DMS79 (cell line): ENCODE results near the gene ERBB3.

ENCODE experiments used
- DNase-seq: peaks from one replicate; lab custom pipeline; 2025; lab: John Stamatoyannopoulos, UW

ERBB3 gene

DNA sequence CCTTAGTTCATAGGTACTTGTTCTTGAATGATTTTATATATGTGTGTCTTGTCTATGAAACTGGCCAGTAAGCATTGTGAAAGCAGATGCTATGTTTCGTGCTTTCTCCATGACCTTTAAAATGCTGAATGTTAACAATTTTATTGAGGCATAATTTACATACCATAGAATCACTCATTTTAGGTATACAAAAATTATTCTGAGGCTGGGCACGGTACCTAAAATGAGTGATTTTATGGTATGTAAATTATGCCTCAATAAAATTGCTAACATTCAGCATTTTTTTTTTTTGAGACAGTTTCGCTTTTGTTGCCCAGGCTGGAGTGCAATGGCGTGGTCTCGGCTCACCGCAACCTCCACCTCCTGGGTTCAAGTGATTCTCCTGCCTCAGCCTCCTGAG lies 54.9 kb downstream of the ERBB3 start:
- no peak for DNase-seq

DNA sequence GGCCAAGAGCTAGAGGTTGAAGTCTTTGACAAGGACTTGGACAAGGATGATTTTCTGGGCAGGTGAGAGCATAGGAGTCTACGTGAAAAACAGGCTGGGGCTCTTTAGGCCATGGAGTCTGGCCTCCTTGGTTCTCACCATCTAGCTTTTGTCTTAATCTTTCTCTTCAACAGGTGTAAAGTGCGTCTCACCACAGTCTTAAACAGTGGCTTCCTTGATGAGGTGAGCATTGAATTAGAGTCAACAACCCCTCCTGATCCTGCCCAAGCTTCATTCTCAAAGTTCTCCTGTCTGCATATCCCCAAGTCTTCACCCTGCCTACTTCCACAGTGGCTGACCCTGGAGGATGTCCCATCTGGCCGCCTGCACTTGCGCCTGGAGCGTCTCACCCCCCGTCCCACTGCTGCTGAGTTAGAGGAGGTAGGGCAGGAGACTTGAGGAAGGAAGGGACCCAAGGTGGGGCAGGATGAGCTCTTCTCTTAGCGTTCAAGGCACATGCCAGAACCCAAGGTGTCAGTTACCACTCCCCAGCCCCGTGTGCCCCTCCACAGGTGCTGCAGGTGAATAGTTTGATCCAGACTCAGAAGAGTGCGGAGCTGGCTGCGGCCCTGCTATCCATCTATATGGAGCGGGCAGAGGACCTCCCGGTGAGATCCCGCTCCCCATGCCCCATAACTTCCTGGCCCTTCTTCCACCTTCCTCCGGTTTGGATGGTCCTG lies 58.0 kb downstream of the ERBB3 start:
- no peak for DNase-seq

DNA sequence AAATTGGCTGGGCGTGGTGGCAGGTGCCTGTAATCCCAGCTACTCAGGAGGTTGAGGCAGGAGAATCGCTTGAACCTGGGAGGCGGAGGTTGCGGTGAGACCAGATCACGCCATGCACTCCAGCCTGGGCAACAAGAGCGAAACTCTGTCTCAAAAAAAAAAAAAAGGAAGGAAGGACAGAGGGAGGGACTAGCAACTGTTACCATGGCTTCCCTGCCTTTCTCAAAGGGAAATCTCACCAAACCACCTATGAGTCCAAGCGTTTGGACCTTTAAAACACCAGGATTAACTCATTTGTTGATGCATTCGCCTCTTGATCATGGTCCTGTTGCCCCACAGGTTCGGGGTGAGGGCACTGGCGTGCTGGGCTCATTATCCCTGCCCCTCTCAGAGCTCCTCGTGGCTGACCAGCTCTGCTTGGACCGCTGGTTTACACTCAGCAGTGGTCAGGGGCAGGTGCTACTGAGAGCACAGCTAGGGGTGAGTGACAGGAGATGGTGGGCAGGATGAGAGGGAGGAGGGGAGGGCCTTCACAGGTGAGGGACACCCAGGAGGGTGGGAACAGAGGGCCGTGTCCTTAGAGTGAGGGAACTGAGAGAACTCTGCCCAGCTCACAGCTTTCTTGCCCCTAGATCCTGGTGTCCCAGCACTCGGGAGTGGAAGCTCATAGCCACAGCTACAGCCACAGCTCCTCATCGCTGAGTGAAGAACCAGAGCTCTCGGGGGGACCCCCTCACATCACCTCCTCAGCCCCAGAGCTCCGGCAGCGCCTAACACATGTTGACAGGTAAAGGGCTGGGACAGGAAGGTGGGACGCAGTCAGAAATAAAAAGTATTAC lies 62.2 kb downstream of the ERBB3 start:
- DNase-seq = no peak

DNA sequence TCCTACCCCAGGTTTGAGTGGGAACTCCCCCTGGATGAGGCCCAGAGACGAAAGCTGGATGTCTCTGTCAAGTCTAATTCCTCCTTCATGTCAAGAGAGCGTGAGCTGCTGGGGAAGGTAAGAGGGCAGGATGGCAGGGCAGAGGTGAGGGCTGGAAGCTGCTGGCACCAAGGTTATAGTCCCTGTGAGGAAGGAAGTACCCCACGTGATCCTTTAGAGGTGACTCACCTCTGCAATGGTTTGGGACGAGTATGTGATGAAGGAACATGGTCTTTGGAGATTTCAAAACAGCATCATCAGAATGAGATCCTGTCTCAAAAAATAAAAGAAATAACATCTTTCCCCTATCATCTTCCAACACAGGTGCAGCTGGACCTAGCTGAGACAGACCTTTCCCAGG lies 63.3 kb downstream of the ERBB3 start:
- no peak for DNase-seq

DNA sequence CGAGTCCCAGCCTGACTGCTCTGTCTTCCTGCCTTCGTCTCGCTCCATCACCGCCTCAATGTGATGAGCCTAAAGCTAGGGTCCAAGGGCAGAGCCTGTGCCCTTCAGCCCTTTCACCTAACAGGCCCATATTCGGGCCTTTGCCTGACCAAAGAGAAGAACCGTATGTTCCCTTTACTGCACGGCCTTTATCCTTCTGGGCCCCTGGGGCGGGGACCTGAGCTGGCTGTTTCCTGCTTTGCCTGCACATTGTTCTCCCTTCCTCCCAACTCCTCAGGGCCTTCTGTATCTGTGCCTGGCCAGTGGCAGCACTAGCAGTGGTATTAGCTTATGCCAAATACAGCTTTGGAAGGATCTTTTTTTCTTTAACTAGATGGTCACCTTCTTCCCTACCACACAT lies 63.9 kb downstream of the ERBB3 start:
- no peak for DNase-seq

DNA sequence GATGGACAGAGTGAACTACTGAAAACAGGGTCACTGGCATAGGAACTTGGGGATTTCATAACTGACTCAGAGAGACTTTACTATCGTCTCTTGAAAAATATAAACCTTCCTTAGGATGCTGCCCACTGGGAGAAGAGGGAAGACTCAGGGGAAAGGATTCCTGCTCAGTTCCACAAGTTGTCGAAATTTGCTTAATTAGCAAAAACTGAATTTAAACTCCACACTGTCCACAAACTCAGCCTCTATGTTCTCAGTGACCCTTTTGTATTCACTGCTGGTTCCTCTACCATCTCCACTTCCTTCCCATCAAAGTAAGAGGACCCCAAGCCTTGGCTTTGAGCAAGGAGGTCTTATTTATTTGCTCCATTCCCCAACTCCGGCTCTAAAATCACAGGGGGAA lies 65.3 kb downstream of the ERBB3 start:
- no peak for DNase-seq

DNA sequence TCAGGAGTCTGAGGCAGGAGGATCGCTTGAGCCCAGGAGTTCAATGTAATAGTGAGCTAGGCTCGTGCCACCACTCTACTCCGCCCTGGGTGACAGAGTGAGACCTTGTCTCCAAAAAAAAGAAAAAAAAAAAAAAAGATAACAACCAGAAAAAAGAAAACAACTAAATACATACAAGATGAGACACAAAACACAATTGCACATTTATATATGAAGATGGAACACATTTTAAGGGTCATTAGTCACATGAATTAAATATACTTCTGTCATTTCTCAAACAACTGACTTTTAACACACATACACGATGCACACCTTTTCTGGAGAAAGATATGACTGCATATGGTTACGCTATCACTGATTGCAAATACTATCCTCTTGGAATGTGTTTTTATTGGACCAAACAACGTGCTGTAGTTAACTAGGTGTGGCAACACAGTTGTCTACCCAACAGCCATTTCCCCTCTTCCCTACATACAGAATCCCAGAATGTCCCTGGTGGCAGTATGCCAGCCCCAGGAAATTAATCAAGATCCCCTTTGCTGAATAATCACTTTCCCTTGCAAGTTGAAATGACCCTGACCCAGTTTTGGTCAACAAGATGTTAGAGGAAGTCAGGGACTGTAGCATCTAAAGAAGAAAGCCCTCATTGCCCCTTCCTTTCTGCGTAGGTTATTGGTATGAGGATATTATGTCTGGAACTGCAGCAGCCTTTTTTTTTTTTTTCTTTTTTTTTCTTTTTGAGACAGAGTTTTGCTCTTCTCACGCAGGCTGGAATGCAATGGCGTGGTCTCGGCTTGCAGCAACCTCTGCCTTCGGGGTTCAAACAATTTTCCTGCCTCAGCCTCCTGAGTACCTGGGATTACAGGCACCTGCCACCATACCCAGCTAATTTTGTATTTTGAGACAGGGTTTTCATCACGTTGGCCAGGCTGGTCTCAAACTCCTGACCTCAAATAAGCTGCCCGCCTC lies 66.8 kb downstream of the ERBB3 start:
- no peak for DNase-seq

DNA sequence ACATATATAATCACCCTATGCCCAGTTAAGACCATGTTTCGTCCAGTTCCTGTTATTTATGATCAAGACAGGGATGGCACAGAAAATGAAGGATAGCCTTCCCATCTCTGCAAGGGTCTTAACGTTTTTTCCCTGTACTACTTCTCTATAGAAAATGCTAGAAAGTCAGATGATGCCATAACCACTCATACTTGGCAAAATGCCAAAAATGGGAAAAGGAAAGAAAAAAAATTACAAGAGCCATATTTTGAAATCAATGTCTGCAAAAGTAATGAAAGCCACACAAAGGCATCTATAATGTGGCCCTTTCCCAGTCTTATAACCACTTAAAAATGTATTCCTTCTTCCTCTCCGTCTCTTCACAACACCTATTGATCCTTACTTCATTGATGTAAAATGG lies 70.6 kb downstream of the ERBB3 start:
- no peak for DNase-seq

DNA sequence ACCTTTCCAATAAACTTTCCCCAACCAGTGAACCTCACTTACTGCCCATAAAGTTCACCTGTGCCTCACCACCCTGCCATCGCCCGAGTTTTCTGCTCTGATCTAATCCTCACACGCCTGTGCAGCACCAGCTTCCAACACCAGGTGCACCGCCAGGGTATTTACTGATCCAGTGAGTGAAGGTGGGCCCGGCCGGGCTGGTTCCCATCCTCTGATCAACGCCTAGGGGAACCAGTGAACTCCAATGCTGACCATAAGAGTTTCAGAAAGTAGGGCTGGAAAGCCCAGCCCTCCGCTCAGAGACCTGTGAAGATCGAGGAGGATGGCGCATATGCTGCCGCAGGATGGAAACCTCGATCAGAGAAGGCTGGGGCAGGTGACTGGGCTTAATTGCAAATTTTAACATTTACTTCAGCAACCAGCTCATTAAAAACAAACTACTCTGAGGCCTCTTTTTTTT lies 71.7 kb downstream of the ERBB3 start:
- DNase-seq = no peak

DNA sequence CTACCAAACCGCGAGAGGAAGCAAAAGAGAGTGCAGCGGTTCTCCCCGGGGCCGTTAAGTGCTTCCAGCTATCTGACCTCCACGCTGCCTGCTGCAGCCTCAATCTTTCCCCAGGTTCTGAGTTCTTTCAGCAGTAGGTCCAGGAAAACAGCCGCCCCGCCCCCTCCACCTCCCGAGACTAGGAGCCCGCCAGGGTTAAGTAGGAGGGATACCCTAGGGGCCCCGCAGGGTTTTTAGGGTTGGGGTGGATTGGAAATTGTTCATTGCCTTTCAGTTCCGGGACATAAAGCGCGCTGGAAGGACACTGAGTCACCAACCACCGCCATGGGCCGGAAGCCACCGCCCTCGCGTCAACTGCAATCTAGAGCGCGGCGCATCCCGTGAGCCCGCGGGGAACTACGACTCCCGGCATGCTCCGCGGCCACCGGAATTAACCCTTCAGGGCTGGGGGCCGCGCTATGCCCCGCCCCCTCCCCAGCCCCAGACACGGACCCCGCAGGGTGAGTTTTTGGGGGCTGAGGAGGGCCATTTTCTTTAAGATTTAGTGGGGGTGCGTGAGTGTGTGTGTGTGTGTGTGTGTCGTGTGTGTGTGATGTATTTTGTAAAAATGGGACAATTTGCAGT lies 72.3 kb downstream of the ERBB3 start, which contains the start of gene MYL6B:
Gene MYL6B, plus strand, starts transcription at position 456 of the 624 bp plus-strand sequence. CDS start 1,332 bp downstream, outside the sequence.
- peak; percentile 54 for DNase-seq
